OCI-LY7 (cell line): ENCODE measurements around the gene SLC45A1.

Source experiments
- EZH2phosphoT487 ChIP-seq: fragments of 200-600 bp; sonication (generic); IDR thresholded peaks from 2 replicates; pipeline ENCODE4 v1.6.1; 2018; ENCODE audit warnings: low read depth, borderline replicate concordance, mild to moderate bottlenecking, mixed run types, antibody characterized with exemption, low read length, moderate library complexity, mixed read lengths
- TF ChIP-seq, protein P1 (sequence below): fragments of 200-600 bp; sonication (generic); conservative IDR thresholded peaks from 2 replicates; pipeline ENCODE4 v1.5.1; 2014; ENCODE audit warnings: mild to moderate bottlenecking, antibody characterized with exemption, low read length, moderate library complexity, mixed read lengths

DNA sequence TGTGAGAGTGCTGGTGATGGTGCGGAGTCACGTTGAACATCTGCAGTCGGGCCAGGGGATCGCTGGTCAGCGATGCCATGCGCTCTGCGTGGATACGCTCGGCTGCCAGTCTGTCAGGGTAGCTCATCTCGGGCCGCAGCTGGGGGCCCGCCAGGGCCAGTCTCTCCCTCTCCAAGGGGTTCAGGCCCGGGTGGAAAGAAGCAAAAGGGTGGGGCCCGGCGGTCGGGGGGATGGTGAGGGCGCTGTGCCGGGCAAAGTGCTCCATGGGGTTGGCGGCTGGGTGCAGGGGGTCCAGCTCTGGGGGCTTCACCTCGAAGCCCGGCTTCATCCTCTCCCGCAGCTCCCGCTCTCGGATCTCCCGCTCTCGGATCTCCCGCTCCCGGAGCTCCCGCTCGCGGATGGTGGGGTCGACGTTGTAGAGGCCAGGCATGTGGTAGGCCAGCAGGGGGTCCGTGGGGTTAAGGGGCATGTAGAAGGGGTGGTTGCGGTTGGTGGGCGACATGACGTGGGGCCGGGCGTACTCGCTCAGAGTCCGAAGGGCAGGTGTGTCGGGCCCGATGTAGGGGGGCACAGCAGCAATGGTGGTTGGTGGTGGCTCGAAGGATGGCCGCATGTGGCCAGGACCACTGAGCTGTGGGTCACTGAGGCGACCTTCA, 40.5 kb downstream of the SLC45A1 start:
- TF ChIP-seq, protein P1, sequence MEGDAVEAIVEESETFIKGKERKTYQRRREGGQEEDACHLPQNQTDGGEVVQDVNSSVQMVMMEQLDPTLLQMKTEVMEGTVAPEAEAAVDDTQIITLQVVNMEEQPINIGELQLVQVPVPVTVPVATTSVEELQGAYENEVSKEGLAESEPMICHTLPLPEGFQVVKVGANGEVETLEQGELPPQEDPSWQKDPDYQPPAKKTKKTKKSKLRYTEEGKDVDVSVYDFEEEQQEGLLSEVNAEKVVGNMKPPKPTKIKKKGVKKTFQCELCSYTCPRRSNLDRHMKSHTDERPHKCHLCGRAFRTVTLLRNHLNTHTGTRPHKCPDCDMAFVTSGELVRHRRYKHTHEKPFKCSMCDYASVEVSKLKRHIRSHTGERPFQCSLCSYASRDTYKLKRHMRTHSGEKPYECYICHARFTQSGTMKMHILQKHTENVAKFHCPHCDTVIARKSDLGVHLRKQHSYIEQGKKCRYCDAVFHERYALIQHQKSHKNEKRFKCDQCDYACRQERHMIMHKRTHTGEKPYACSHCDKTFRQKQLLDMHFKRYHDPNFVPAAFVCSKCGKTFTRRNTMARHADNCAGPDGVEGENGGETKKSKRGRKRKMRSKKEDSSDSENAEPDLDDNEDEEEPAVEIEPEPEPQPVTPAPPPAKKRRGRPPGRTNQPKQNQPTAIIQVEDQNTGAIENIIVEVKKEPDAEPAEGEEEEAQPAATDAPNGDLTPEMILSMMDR: no peak
- no peak for TF ChIP-seq EZH2phosphoT487
